ENCODE results near the gene KRTAP10-10.
A peak's percentile ranks its signal among the peaks of the same experiment; 100 is the strongest.
"Not testable (repeated sequence)": the region's sequence is repeated elsewhere in the genome, so short reads cannot be mapped to it uniquely, and the experiment has no call there.

The KRTAP10-10 gene

GRCh38 chr21:44603109-44603875, 33.9 kb upstream of the KRTAP10-10 start:
- DNase-seq = no peak

- no peak for DNase-seq
Measured at GRCh38 chr21:44603911-44604310, 33.2 kb upstream of the KRTAP10-10 start.

- no peak for DNase-seq
Measured at GRCh38 chr21:44606495-44606894, 30.7 kb upstream of the KRTAP10-10 start.

- DNase-seq = no peak
Measured at GRCh38 chr21:44609193-44609592, 28.0 kb upstream of the KRTAP10-10 start.

GRCh38 chr21:44610157-44610843, 26.9 kb upstream of the KRTAP10-10 start:
- not testable (repeated sequence) for DNase-seq

- DNase-seq = no peak
Measured at GRCh38 chr21:44611551-44611950, 25.6 kb upstream of the KRTAP10-10 start.

- DNase-seq = no peak
Measured at GRCh38 chr21:44612029-44612486, 25.1 kb upstream of the KRTAP10-10 start, which contains the start of gene KRTAP10-8. KRTAP10-8 (plus strand) TSS chr21:44612079; CDS start chr21:44612101, 22 bp downstream.

- no peak for DNase-seq
Measured at GRCh38 chr21:44612669-44613229, 24.4 kb upstream of the KRTAP10-10 start.

- no peak for DNase-seq
Measured at GRCh38 chr21:44613386-44614155, 23.6 kb upstream of the KRTAP10-10 start.

- DNase-seq = no peak
Measured at GRCh38 chr21:44614161-44614631, 23.0 kb upstream of the KRTAP10-10 start.

GRCh38 chr21:44614961-44615391, 22.2 kb upstream of the KRTAP10-10 start:
- no peak for DNase-seq

- no peak for DNase-seq
Measured at GRCh38 chr21:44615466-44615865, 21.7 kb upstream of the KRTAP10-10 start.

- peak; percentile 80 for DNase-seq
Measured at GRCh38 chr21:44615911-44616590, 21.1 kb upstream of the KRTAP10-10 start.

- DNase-seq = no peak
Measured at GRCh38 chr21:44616591-44616926, 20.6 kb upstream of the KRTAP10-10 start.

- DNase-seq = peak; percentile 4
Measured at GRCh38 chr21:44617071-44617501, 20.1 kb upstream of the KRTAP10-10 start.

GRCh38 chr21:44618504-44618903, 18.7 kb upstream of the KRTAP10-10 start:
- DNase-seq = no peak

- DNase-seq = no peak
Measured at GRCh38 chr21:44618909-44619308, 18.2 kb upstream of the KRTAP10-10 start.

- DNase-seq = no peak
Measured at GRCh38 chr21:44619886-44620285, 17.3 kb upstream of the KRTAP10-10 start.

GRCh38 chr21:44623575-44623974, 13.6 kb upstream of the KRTAP10-10 start:
- DNase-seq = no peak

- no peak for DNase-seq
Measured at GRCh38 chr21:44625756-44626155, 11.4 kb upstream of the KRTAP10-10 start.

GRCh38 chr21:44626262-44626661, 10.9 kb upstream of the KRTAP10-10 start:
- DNase-seq = no peak

- DNase-seq = no peak
Measured at GRCh38 chr21:44626673-44627143, 10.4 kb upstream of the KRTAP10-10 start, which contains the start of gene KRTAP10-9. KRTAP10-9 (plus strand) TSS chr21:44627093; CDS start chr21:44627172, 79 bp downstream.

Measured in NCI-H2171 (cell line).